ENCODE measurements around the gene GPX3. TPM values are rescaled to one million over a fixed set of nuclear protein-coding genes. Genes with fewer than 3 reads are reported as not detected.

GPX3 gene
- total RNA-seq, 1 donor from 2014 or later = 32.5 TPM

DNA sequence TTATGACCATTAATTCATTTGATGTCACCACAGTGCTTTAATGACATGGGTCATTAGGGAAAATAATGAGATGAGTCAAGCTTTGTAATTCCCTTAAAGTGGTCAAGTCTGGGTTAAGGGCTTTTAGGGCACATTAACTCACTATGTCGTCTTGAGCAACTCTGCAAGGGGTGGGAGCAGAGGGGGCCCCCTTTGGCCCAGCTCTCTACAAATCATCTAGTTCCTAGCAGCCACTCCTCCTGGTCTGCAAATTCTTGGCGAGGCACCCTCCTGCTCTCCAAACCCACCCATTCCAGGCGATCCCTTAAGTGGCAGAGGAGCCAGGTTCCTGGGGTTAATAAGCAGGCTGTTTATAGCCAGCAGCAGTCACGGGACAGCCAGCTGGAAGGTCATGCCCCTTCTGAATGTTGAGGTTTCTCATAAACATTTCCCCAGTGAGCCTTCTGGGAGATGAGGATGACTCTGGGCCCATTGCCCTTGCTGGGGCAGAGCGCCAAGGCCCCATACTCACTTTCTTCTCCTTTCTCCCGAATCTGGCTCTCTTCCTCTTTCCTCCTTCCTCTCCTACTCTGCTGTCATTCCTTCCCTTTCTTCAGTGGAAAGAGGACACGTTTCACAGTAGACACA lies 14.3 kb upstream of the GPX3 start:
- Mint-ChIP-seq H3K4me3 (ENCODE audit: unreplicated experiment) (no peak overlapping the region), H3K27ac (ENCODE audit: unreplicated experiment) (no peak overlapping the region), H3K36me3 (ENCODE audit: low read depth, unreplicated experiment) (no peaks in the 10 kb centered on the region), H3K4me1 (ENCODE audit: unreplicated experiment) (no peaks in the 10 kb centered on the region), H3K9me3 (ENCODE audit: unreplicated experiment) (no peaks in the 10 kb centered on the region), H3K27me3 (ENCODE audit: unreplicated experiment) (peaks cover 1% of the 10 kb centered on the region)
- TF ChIP-seq, protein P1, sequence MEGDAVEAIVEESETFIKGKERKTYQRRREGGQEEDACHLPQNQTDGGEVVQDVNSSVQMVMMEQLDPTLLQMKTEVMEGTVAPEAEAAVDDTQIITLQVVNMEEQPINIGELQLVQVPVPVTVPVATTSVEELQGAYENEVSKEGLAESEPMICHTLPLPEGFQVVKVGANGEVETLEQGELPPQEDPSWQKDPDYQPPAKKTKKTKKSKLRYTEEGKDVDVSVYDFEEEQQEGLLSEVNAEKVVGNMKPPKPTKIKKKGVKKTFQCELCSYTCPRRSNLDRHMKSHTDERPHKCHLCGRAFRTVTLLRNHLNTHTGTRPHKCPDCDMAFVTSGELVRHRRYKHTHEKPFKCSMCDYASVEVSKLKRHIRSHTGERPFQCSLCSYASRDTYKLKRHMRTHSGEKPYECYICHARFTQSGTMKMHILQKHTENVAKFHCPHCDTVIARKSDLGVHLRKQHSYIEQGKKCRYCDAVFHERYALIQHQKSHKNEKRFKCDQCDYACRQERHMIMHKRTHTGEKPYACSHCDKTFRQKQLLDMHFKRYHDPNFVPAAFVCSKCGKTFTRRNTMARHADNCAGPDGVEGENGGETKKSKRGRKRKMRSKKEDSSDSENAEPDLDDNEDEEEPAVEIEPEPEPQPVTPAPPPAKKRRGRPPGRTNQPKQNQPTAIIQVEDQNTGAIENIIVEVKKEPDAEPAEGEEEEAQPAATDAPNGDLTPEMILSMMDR (IDR thresholded peaks at IDR 0.05; ENCODE audit: unreplicated experiment) = no peak
- no peak for DNase-seq (ENCODE audit: low spot score)

DNA sequence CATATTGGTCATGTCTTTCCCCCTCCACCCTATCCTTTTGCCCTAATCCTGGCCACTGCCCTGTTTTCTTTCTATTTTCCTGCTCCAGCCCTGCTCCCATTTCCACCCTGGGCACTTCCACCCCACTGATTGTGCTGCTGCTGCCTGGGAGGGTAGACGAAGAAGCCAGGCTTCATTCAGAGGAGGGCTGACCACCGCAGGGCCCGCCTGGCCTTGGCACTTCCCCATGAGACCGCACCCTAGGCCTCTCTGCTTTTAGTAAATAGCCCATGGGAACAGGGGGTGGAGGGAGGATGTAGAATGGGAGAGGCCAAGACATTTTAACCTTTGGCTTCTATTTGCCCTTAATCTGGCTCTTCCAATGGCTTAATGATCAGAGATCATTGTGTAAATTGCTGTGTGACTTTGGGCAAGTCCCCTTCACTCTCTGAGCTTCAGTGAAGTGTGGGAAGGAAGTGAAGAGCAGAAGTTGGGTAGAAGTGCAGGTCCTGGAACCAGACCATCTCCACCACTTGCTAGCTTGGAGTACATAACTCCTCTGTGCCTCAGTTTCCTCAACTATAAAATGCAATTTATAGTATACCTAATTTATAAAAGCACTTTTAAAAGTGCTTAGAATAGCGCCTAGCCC lies 13.6 kb upstream of the GPX3 start:
- TF ChIP-seq, protein P1 (IDR thresholded peaks at IDR 0.05; ENCODE audit: unreplicated experiment) = no peak
- peaks cover 3% of the 10 kb centered on the region for H3K27me3 Mint-ChIP-seq (ENCODE audit: unreplicated experiment)
- no peak overlapping the region for H3K27ac Mint-ChIP-seq (ENCODE audit: unreplicated experiment)
- H3K9me3 Mint-ChIP-seq (ENCODE audit: unreplicated experiment) = no peaks in the 10 kb centered on the region
- no peak overlapping the region for H3K4me3 Mint-ChIP-seq (ENCODE audit: unreplicated experiment)
- no peak for DNase-seq (ENCODE audit: low spot score)
- no peaks in the 10 kb centered on the region for H3K4me1 Mint-ChIP-seq (ENCODE audit: unreplicated experiment)
- H3K36me3 Mint-ChIP-seq (ENCODE audit: low read depth, unreplicated experiment) = no peaks in the 10 kb centered on the region

DNA sequence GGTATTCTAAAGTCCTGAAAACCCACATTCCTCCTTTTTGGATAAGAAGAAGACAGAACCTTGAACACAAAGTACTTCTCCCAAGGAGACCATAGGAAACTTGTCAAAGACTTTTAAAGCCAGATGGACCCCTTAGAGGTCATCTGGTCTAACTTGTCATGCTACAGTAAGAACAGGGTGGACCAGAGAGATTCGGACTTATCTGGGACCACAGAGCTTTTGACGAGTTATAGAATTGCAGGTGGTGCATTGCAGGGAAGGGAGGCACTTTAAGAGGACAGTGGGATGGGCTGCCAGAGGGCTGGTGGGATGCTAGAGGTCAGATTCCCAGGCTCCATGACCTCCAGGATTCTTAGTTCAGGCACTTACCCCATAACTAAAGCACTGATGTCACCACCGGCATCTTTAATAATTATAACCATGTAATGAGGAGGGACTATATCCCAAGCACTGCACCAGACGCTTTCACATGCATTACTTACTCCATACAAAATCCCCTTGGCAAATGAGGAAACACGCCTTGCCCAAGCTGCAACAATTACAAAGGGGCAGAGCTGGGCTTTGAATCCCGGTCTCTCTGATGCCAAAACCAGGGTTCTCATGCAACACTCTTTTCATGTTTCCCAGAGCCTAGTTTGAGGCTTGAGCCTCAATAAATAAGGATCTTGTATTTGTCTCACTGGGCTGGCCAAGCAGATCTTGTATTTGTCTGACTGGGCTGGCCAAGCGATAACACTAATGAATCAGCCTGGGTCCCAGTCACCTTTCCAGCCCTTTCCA lies 12.8 kb upstream of the GPX3 start:
- H3K4me3 Mint-ChIP-seq (ENCODE audit: unreplicated experiment) = no peak overlapping the region
- no peaks in the 10 kb centered on the region for H3K36me3 Mint-ChIP-seq (ENCODE audit: low read depth, unreplicated experiment)
- no peaks in the 10 kb centered on the region for H3K4me1 Mint-ChIP-seq (ENCODE audit: unreplicated experiment)
- H3K9me3 Mint-ChIP-seq (ENCODE audit: unreplicated experiment) = no peaks in the 10 kb centered on the region
- TF ChIP-seq, protein P1 (IDR thresholded peaks at IDR 0.05; ENCODE audit: unreplicated experiment) = no peak
- no peak overlapping the region for H3K27ac Mint-ChIP-seq (ENCODE audit: unreplicated experiment)
- DNase-seq (ENCODE audit: low spot score) = no peak
- peaks cover 3% of the 10 kb centered on the region for H3K27me3 Mint-ChIP-seq (ENCODE audit: unreplicated experiment)

DNA sequence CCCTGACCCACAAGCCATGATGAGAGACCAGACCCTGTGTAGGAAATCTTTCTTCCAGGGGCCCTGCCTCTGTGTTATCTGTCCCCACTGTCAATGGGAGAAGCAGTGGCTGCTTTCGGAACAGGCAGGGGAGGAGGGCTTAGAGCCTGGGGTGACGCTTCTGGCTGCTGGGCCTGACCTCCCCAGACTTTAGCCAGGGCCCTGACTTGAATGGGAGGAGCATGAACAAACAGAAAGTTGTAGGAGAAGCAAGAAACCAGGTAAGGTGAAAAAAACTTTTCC lies 12.2 kb upstream of the GPX3 start:
- H3K9me3 Mint-ChIP-seq (ENCODE audit: unreplicated experiment) = no peaks in the 10 kb centered on the region
- peaks cover 4% of the 10 kb centered on the region for H3K27me3 Mint-ChIP-seq (ENCODE audit: unreplicated experiment)
- H3K27ac Mint-ChIP-seq (ENCODE audit: unreplicated experiment) = no peak overlapping the region
- no peaks in the 10 kb centered on the region for H3K4me1 Mint-ChIP-seq (ENCODE audit: unreplicated experiment)
- TF ChIP-seq, protein P1 (IDR thresholded peaks at IDR 0.05; ENCODE audit: unreplicated experiment) = no peak
- DNase-seq (ENCODE audit: low spot score) = no peak
- no peak overlapping the region for H3K4me3 Mint-ChIP-seq (ENCODE audit: unreplicated experiment)
- H3K36me3 Mint-ChIP-seq (ENCODE audit: low read depth, unreplicated experiment) = no peaks in the 10 kb centered on the region

DNA sequence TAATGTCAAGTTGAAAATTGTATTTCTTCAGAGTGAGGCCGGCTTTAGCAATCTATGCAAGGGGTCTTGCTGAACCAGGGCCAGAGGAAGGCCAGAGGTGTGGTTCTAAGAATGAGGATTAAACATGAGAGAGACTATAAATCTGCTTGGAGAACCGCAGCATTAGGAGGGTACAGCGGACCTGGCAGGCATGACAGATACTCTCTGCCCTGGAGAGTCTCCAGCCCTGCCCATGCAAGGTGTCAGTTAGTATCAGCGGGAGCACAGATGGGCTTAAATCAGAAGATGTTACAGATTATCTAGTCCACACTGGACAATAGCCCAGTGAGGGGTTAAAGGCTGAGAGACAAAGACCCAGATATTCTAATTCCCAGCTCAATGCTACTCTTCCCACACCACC lies 11.5 kb upstream of the GPX3 start:
- Mint-ChIP-seq H3K27me3 (ENCODE audit: unreplicated experiment) (peaks cover 4% of the 10 kb centered on the region), H3K36me3 (ENCODE audit: low read depth, unreplicated experiment) (no peaks in the 10 kb centered on the region), H3K4me3 (ENCODE audit: unreplicated experiment) (no peak overlapping the region), H3K27ac (ENCODE audit: unreplicated experiment) (no peak overlapping the region), H3K9me3 (ENCODE audit: unreplicated experiment) (no peaks in the 10 kb centered on the region), H3K4me1 (ENCODE audit: unreplicated experiment) (no peaks in the 10 kb centered on the region)
- DNase-seq (ENCODE audit: low spot score) = no peak
- TF ChIP-seq, protein P1 (IDR thresholded peaks at IDR 0.05; ENCODE audit: unreplicated experiment) = no peak

Data from endothelial cell (in vitro differentiated cells).